GM19193 (cell line): ENCODE results near the gene CNOT1.
A peak's percentile ranks its signal among the peaks of the same experiment; 100 is the strongest.

Experiments
- POLR2A ChIP-seq: IDR thresholded peaks from 4 replicates; pipeline ENCODE4 v1.6.1; 2011; ENCODE audit not compliant: insufficient read depth, insufficient read length; ENCODE audit errors: extremely low read depth

CNOT1 gene

GRCh38 chr16:58506241-58507194, 123.1 kb downstream of the CNOT1 start:
- TF ChIP-seq POLR2A, result no peak

DNA sequence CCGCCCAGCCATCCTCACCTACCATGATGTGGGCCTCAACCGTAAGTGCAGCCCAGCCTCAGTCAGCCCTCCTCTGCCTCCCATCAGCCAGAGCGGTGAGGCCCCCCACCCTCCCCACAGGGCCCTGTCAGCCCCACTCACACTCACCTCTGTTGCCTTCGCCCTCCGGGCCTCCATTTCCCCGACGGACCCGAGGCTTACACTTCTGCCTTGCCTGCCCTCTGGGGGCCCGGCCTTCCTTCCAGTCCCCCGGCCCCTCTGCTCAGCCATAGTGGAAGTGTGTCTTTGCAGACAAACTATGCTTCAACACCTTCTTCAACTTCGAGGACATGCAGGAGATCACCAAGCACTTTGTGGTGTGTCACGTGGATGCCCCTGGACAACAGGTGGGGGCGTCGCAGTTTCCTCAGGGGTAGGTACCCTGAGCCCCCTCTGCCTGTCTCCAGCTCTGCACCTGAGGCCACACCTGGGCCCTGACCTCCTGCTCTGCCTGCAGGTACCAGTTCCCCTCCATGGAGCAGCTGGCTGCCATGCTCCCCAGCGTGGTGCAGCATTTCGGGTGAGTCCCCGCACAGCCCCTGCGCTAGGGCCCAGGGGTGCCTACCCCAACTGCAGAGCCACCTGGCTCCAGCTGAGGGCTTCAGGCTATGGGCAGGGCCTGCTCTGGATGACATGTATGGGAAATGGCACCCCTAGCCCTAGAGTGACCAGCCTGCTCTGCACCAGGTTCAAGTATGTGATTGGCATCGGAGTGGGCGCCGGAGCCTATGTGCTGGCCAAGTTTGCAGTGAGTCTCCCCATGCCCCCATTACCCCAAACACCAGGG, 125.5 kb downstream of the CNOT1 start:
- TF ChIP-seq POLR2A, result no peak

GRCh38 chr16:58503166-58503862, 126.3 kb downstream of the CNOT1 start:
- no peak for TF ChIP-seq POLR2A

DNA sequence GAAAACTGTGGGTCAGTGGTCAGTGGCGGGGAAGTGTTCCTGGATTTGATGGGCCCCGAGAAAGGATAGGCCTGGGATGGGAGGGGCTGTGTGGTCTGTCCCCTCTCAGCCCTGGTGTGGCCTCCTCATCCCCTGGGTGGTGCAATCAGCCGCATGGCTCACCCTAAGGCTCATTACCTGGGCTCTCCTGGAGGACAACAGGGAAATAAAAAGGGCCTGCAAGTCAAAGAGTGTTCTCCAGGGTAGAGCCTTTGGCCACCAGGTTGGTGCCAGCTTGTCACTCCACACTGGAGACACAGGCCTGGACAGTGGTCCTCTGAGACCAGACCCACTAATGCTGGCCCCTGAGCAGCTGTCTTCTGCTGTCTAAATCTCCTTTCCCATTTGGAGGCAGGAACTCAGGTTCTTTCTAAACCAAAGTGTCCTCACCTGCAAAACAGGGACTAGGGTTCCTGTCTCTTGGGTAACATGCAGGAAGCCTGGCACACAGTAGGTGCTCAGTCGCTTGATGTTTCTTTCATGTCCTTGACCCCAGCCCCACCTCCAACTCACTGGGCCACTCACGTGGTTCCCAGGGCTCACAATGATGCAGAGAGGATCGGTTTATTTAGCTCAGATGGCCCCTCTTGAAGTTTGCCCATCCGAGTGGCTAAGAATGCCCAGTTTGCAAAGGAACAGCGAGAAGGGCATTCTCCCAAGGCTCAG, 127.3 kb downstream of the CNOT1 start:
- no peak for TF ChIP-seq POLR2A

DNA sequence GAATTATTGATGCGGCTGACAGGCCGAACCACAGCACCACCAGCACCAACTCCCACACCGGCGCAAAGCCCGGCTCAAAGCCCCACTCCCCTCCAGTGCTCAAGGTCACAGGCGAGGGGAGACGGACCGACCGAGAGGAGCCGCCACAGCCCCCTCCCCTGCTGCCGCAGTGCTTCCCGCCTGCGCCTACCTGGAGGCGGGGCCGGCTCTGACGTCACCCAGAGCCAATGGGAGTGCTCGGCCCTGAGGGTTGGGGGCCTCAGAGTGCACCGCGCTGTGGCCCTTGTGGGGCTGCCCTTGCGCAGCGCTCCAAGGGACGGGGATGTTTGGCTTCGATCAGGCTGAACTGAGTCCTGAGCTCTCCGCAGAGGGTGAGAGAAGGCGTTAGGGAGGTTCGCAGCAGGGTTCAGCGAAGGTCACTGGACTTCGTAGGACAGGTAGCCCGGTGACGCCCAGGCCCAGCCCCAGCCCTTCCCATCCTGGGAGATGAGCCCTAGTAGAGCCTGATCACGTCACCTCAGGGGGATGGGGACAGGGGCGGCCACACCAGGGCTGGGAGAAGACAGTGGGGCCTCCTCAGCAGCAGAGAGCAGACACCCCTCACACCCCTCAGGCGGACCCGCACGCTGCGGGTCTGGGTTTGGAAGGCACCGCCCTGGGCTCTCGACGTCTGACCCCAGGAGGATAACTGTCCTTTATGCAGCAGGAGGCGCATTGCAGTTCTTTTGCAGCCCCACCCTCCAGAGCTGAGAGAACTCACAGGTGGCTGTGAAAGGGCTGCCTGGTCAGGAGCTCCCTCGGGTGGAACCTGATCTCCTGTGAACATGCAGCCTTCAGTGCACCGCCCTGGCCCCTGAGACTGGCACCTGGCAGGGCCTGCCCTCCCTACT, 128.1 kb downstream of the CNOT1 start:
- no peak for TF ChIP-seq POLR2A

- no peak for TF ChIP-seq POLR2A
Measured at GRCh38 chr16:58500430-58501241, 129.0 kb downstream of the CNOT1 start.

- peak; percentile 41 for TF ChIP-seq POLR2A
Measured at GRCh38 chr16:58499615-58500351, 129.8 kb downstream of the CNOT1 start, which contains the start of gene NDRG4. Gene NDRG4, plus strand, starts transcription at chr16:58500143. Its CDS starts 106 bp downstream, at chr16:58500249.

- TF ChIP-seq POLR2A, result no peak
Measured at GRCh38 chr16:58499092-58499511, 130.5 kb downstream of the CNOT1 start.

DNA sequence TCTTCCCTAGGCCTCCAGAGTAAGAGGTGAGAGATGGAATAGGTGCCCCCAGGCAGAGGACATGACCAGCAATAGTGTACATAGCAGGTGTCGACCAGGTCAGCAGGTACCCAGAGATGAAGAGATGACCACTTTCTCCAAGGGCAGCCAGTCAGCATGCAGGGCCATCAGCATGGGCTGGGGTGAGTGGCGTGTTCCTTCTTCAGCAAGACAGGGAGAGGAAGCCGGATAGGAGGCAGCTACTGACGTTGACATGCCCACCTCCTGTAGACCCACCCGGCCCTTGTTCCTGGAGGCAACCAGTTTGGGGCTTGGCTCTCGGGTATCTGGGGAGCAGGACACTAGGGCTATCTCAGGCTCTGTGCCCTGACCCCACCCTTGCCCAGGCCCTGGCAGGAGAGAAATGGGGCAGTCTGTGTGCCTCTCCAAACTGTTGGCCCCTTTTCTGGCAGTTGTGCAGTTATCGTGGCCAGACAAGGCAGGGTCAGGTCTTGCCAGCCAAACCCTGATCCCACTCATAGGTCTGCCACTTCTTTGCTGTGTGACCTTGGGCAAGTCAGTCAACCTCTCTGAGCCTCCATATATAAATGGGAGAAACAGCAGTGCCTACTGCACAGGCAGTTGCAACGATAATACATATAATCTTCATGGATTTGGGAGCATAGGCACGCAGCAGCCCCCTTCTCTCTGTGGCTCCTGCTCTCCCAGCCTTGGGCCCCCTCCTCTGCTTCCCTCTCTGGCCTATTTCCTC, 131.1 kb downstream of the CNOT1 start:
- TF ChIP-seq POLR2A, result no peak

- no peak for TF ChIP-seq POLR2A
Measured at GRCh38 chr16:58497935-58498334, 131.7 kb downstream of the CNOT1 start.

- no peak for TF ChIP-seq POLR2A
Measured at GRCh38 chr16:58497468-58497867, 132.2 kb downstream of the CNOT1 start.
